ENCODE results near the gene ERICH4. TPM values are rescaled to one million over a fixed set of nuclear protein-coding genes. Genes with fewer than 3 reads are reported as not detected.

ERICH4 gene
- total RNA-seq, 6 experiments from 2014 or later = not detected

DNA sequence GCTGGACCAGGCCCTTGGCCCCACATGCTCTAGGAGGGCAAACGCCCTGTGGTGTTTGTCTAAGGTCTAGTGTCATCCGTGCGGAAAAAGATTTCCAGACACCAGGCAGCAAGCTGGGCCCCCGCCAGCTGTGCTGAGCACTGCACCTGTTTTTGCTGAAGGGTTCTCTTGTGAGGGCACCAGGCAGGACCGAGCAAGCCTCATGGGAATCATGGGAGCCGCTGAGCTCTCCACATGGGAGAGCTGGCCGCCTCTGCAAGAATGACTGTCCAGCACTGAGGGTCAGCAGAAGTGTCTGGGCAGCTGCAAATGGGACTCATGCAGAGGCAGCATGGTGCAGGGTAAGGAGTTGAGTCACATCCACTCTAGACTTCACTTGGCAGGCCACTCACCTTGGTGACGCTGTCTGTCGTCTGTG lies 27.8 kb upstream of the ERICH4 start:
- TF ChIP-seq, protein P1, sequence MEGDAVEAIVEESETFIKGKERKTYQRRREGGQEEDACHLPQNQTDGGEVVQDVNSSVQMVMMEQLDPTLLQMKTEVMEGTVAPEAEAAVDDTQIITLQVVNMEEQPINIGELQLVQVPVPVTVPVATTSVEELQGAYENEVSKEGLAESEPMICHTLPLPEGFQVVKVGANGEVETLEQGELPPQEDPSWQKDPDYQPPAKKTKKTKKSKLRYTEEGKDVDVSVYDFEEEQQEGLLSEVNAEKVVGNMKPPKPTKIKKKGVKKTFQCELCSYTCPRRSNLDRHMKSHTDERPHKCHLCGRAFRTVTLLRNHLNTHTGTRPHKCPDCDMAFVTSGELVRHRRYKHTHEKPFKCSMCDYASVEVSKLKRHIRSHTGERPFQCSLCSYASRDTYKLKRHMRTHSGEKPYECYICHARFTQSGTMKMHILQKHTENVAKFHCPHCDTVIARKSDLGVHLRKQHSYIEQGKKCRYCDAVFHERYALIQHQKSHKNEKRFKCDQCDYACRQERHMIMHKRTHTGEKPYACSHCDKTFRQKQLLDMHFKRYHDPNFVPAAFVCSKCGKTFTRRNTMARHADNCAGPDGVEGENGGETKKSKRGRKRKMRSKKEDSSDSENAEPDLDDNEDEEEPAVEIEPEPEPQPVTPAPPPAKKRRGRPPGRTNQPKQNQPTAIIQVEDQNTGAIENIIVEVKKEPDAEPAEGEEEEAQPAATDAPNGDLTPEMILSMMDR (IDR thresholded peaks at IDR 0.05) = no peak
- peaks cover 4% of the 10 kb centered on the region for H3K27me3 Mint-ChIP-seq (ENCODE audit: insufficient read depth)
- no peaks in the 10 kb centered on the region for H3K4me1 Mint-ChIP-seq (ENCODE audit: low read depth)
- no peaks in the 10 kb centered on the region for H3K9me3 Mint-ChIP-seq
- H3K36me3 Mint-ChIP-seq (ENCODE audit: low read depth) = peaks cover 18% of the 10 kb centered on the region
- no peak overlapping the region for H3K27ac Mint-ChIP-seq
- DNase-seq = no peak
- H3K4me3 Mint-ChIP-seq = no peak overlapping the region

DNA sequence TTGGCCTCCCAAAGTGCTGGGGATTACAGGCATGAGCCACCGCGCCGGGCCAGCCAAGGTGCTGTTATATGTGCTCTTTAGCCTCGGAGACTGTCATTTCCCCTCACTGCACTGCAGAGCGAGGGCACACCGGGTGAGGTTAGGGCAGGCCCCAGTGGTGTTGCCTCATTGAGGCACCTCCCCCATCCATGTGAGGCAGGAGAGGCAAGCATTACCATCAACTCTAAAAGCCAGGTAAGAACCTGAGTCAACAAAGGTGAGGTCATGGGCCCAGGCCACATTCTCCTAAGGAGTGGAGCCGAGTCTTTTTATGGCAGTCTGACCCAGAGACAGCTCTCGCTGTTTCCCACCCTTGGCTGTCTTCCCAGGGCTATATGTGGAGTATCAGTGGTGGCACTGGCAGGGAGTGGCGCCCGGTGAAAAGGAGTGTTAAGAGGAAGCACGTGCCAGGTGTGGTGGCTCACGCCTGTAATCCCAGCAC lies 26.7 kb upstream of the ERICH4 start:
- TF ChIP-seq, protein P1 (IDR thresholded peaks at IDR 0.05) = no peak
- Mint-ChIP-seq H3K4me3 (no peak overlapping the region), H3K36me3 (ENCODE audit: low read depth) (peaks cover 18% of the 10 kb centered on the region), H3K4me1 (ENCODE audit: low read depth) (no peaks in the 10 kb centered on the region), H3K27ac (no peak overlapping the region), H3K27me3 (ENCODE audit: insufficient read depth) (peaks cover 4% of the 10 kb centered on the region), H3K9me3 (no peaks in the 10 kb centered on the region)
- DNase-seq = no peak

DNA sequence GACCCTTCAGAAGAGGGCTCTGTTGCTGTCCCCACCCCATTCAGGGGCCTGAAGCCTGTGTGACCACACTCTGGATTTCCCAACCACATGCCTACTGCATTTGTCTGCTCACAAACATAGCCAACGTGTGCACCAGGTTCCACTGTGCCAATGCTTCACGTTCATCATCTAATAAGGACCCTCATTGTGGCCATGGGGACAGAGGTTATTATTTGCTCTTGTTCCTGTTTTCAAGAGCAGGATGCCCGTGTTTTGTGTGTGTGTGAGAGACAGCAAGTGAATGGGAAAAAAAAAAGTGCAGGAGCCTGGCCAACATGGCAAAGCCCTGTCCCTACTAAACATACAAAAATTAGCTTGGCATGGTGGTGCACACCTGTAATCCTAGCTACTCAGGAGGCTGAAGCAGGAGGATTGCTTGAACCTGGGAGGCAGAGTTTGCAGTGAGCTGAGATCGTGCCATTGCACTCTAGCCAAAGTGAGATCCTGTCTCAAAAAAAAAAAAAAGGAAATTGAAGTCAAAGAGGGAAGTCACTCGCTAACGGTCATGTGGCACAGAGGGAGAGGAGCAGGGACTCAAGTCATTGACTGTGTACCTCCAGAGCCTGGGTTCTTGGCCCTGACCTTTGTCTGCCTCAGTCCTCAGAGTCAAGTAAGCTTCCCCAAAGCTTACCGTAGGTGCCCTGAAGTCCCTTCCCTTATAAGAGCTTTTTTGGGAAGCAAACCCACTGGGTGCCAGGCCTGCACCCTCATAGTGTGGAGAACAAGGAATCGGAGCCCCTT lies 22.7 kb upstream of the ERICH4 start:
- TF ChIP-seq, protein P1 (IDR thresholded peaks at IDR 0.05) = no peak
- DNase-seq = no peak
- no peak overlapping the region for H3K4me3 Mint-ChIP-seq
- peaks cover 3% of the 10 kb centered on the region; the same call in 1 of the 2 replicates for H3K27me3 Mint-ChIP-seq (ENCODE audit: insufficient read depth)
- H3K9me3 Mint-ChIP-seq = no peaks in the 10 kb centered on the region
- peaks cover 16% of the 10 kb centered on the region for H3K36me3 Mint-ChIP-seq (ENCODE audit: low read depth)
- H3K27ac Mint-ChIP-seq = no peak overlapping the region
- H3K4me1 Mint-ChIP-seq (ENCODE audit: low read depth) = no peaks in the 10 kb centered on the region

DNA sequence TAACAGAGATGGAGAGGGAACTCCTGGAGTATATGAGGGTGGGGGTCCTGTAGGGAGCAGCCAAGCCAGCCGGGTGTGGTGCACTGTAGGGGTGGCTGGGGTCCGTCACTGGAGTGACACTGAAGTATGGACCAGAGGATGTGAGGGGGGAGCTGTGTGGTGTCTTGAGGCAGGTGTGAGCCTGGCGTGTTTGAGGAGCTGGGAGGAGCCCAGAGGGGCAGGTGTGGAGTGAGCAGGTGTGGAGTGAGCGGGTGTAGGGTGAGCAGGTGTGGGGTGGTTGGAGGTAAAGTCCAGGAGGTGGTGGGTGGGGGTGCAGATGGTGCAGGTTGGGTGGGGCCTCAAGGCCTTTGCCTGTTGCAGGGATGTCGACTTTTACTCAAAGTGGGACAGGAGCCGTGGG lies 21.6 kb upstream of the ERICH4 start:
- H3K4me1 Mint-ChIP-seq (ENCODE audit: low read depth) = no peaks in the 10 kb centered on the region

DNA sequence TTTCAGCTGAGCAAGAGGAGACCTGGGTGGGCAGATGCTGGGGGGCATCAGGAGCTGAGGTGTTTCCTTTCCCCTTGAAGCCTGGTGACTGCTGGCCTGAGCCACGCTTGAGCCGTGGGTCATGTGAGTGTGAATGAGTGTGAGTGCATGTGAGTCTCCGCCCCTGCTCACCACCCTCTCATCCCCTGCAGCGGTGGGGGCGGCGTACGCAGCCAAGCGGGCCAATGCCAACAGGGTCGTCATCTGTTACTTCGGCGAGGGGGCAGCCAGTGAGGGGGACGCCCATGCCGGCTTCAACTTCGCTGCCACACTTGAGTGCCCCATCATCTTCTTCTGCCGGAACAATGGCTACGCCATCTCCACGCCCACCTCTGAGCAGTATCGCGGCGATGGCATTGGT lies 21.0 kb upstream of the ERICH4 start:
- DNase-seq = no peak
- peaks cover 3% of the 10 kb centered on the region; the same call in 1 of the 2 replicates for H3K27me3 Mint-ChIP-seq (ENCODE audit: insufficient read depth)
- no peaks in the 10 kb centered on the region for H3K9me3 Mint-ChIP-seq
- no peak overlapping the region for H3K27ac Mint-ChIP-seq
- peaks cover 16% of the 10 kb centered on the region for H3K36me3 Mint-ChIP-seq (ENCODE audit: low read depth)
- TF ChIP-seq, protein P1 (IDR thresholded peaks at IDR 0.05) = no peak
- peaks cover 4% of the 10 kb centered on the region for H3K4me1 Mint-ChIP-seq (ENCODE audit: low read depth)
- no peak overlapping the region for H3K4me3 Mint-ChIP-seq

More for the DNA sequence above, 21.6 kb upstream of the ERICH4 start:
- no peak for DNase-seq
- H3K36me3 Mint-ChIP-seq (ENCODE audit: low read depth) = peaks cover 16% of the 10 kb centered on the region
- H3K27ac Mint-ChIP-seq = no peak overlapping the region
- no peak overlapping the region for H3K4me3 Mint-ChIP-seq
- TF ChIP-seq, protein P1 (IDR thresholded peaks at IDR 0.05) = no peak
- no peaks in the 10 kb centered on the region for H3K9me3 Mint-ChIP-seq
- H3K27me3 Mint-ChIP-seq (ENCODE audit: insufficient read depth) = peaks cover 3% of the 10 kb centered on the region; the same call in 1 of the 2 replicates

Measured in HFFc6 (cell line).